Measurements from ENCODE around the gene SPG11. TPM values are rescaled to one million over a fixed set of nuclear protein-coding genes. Genes with fewer than 3 reads are reported as not detected.

Gene SPG11
- total and polyA plus RNA-seq, 9 of the 15 experiments (the other 6 are each of a cell fraction or from before 2014, with no cell fraction given), result 23.3 to 71.2 (median 45.6) TPM

- TF ChIP-seq RERE (CRISPR knock-in tag; IDR thresholded peaks at IDR 0.05; ENCODE audit: borderline replicate concordance) (no peak), TAF1 (IDR thresholded peaks at IDR 0.05; ENCODE audit: control insufficient read depth, extremely low read depth, insufficient read depth, low read length, severe bottlenecking) (peak; percentile 76), ZC3H11A (IDR thresholded peaks at IDR 0.05; ENCODE audit: low read depth, low read length) (no peak), ETS1 (conservative IDR thresholded peaks at IDR 0.05; ENCODE audit: control insufficient read depth, low read depth, low read length) (no peak), DDX20 (tag; IDR thresholded peaks at IDR 0.05; ENCODE audit: low read depth) (no peak), HDAC1 (IDR thresholded peaks at IDR 0.05) (peak in 1 of 2 experiments; percentile 67; a peak in 2 of 4 replicates), ZNF77 (CRISPR knock-in tag; IDR thresholded peaks at IDR 0.05) (no peak), CBX1 (IDR thresholded peaks at IDR 0.05; ENCODE audit: low read depth) (peak; percentile 49), CBFB (CRISPR knock-in tag; IDR thresholded peaks at IDR 0.05) (peak; percentile 63; the same call in 1 of the 2 replicates), YY1 (IDR thresholded peaks at IDR 0.05; ENCODE audit: borderline replicate concordance in 1 of 3, control insufficient read depth in 1 of 3, extremely low read depth in 1 of 3, insufficient read depth in 3 of 3, insufficient read length in 1 of 3, insufficient replicate concordance in 2 of 3, low read depth in 1 of 3, low read length in 2 of 3) (peak; percentile 51 to 95 (median 86)), SREBF2 (CRISPR knock-in tag; IDR thresholded peaks at IDR 0.05) (0 out of 2 replicates have a peak, but pooled peaks have one; percentile 95), CHD1 (IDR thresholded peaks at IDR 0.05; ENCODE audit: low read length) (no peak), PHTF2 (CRISPR knock-in tag; IDR thresholded peaks at IDR 0.05) (no peak), ZNF717 (CRISPR knock-in tag; IDR thresholded peaks at IDR 0.05) (no peak)
- TF ChIP-seq, protein P1, sequence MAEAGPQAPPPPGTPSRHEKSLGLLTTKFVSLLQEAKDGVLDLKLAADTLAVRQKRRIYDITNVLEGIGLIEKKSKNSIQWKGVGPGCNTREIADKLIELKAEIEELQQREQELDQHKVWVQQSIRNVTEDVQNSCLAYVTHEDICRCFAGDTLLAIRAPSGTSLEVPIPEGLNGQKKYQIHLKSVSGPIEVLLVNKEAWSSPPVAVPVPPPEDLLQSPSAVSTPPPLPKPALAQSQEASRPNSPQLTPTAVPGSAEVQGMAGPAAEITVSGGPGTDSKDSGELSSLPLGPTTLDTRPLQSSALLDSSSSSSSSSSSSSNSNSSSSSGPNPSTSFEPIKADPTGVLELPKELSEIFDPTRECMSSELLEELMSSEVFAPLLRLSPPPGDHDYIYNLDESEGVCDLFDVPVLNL (CRISPR knock-in tag; IDR thresholded peaks at IDR 0.05; ENCODE audit: low read depth), result no peak
- TF ChIP-seq, protein P2, sequence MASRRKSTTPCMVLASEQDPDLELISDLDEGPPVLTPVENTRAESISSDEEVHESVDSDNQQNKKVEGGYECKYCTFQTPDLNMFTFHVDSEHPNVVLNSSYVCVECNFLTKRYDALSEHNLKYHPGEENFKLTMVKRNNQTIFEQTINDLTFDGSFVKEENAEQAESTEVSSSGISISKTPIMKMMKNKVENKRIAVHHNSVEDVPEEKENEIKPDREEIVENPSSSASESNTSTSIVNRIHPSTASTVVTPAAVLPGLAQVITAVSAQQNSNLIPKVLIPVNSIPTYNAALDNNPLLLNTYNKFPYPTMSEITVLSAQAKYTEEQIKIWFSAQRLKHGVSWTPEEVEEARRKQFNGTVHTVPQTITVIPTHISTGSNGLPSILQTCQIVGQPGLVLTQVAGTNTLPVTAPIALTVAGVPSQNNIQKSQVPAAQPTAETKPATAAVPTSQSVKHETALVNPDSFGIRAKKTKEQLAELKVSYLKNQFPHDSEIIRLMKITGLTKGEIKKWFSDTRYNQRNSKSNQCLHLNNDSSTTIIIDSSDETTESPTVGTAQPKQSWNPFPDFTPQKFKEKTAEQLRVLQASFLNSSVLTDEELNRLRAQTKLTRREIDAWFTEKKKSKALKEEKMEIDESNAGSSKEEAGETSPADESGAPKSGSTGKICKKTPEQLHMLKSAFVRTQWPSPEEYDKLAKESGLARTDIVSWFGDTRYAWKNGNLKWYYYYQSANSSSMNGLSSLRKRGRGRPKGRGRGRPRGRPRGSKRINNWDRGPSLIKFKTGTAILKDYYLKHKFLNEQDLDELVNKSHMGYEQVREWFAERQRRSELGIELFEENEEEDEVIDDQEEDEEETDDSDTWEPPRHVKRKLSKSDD (conservative IDR thresholded peaks at IDR 0.05; ENCODE audit: low read length), result 0 out of 2 replicates have a peak, but pooled peaks have one; percentile 27
Measured at GRCh38 chr15:44536302-44536961, 127.0 kb downstream of the SPG11 start (continued).

Data from K562 (cell line).